HS-5 (cell line): ENCODE data around the gene PDE1C.
"Not testable (repeated sequence)": the region's sequence is repeated elsewhere in the genome, so short reads cannot be mapped to it uniquely, and the experiment has no call there.

Experiments used
- DNase-seq: peaks from one replicate; pipeline ENCODE4 v3.0.0-alpha.2; 2012; ENCODE audit warnings: low read depth

The PDE1C gene

DNA sequence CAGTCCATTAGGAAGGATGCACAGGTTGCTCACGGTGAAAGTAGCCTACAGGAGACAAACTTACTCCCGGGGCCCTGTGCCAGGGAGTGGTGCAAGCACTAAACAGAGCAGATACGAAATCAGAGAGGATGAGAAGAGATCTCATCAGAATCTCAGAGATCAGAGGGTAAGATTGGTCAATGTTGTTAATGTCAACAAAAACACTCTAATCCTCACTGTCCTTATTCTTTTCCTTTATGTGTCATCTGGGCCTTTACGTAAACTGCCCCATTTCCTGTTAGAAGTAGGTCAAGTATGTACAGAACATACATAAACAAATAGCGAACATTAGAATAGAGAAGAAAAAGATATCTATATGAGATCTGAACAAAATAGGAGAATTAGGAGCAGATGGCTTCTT lies 220.1 kb downstream of the PDE1C start:
- DNase-seq = no peak

DNA sequence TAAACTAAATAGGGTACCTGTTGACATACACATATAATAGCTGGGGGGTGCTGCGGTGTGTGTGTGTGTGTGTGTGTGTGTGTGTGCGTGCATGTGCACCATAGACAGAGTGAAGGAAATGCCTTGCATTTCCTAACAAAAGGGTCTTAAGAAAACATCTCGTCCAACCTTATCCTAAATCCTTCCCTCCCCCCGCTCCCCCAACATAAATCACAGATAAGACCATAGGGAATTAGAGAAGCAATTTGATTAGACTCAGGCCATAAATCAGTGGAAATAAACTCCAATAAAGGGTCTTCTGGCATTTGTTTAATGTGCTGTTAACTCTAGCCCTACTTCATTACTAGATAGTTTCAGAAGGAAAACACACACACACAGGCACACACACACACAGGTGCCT lies 234.7 kb downstream of the PDE1C start:
- no peak for DNase-seq

DNA sequence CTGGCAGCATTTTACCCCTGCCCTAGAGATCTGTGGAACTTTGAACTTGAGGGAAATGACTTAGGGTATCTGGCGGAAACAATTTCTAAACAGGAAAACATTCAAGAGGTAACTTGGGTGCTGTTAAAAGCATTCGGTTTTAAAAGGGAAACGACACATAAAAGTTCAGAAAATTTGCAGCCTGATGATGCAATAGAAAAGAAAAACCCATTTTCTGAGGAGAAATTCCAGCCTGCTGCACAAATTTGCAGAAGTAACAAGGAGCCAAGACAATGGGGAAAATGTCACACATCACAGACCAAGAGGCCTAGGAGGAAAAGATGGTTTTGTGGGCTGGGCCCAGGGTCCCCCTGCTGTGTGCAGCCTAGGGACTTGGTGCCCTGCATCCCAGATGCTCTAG lies 236.6 kb downstream of the PDE1C start:
- DNase-seq = not testable (repeated sequence)

DNA sequence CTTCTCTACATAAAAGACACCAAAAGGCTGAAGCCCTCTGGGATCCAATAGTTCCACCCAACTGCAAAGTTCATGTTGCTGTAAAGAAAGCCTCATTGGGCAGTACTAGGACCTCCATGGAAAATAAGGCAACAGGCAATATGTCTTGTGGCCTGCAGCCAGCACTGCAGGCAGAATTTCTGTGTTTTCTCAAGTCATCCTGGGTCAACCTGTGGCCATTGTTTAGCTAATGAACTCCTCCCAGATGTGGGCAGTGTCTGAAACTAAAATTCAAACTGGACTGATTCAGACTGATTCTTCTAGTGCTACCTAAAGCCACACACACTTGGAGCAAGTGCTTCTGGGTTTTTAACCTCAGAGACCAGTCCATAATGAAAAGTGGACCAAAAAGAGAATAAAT lies 241.7 kb downstream of the PDE1C start:
- DNase-seq = no peak

DNA sequence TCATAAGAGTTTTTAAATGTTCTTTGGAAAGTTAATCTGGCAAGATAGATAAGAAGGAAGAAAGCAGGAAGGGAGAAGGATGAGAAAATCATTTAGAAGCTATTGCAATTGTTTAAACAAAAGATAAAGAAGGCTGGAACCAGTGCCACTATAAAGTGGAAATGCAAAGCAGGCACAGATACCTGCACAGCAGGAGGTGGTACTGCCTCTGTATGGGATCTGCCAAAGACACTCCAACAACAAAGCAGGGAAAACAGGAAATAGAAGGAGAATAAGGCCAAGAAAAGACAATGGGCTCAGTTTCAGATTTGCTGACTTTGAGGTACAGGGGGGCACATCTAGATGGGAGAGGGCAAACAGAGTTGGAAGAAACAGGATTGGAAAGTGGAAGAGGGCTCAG lies 244.6 kb downstream of the PDE1C start:
- DNase-seq = no peak

DNA sequence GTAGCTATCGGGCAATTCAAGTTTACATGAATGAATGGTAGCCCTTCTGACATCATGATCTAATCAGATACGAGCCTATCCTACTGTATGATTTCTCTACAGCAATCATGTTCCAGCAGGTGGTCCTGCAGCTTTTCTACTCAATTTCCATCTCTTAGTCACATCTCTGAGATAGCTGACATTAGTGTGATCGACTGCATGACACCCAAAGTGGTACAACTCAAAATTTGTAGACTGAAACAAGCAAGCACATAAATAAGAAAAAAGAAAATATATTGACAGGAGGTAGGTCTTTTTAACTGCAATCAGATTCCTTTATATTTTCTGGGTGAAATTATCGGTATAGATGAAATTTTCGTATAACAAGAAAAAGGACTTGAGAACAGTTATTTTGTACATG lies 251.2 kb downstream of the PDE1C start:
- DNase-seq = no peak

DNA sequence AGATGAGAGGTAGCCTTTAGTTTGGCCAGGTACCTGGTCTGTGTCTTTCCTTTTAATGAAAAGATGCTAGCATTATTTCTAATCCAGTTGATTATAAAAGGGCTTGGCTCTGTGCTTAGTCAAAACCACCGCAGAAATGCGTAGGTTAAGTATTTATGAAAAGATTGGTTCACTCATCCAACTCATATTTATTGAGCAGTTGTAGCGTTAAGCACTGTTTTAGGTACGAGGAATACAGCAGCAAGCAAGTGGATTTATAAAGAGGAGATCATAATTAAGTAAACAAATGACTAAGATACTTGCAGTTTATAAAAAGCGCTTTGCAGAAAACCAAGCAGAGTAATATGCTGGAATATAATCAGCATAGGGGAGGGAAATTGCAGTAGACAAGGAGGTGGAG lies 253.4 kb downstream of the PDE1C start:
- no peak for DNase-seq

DNA sequence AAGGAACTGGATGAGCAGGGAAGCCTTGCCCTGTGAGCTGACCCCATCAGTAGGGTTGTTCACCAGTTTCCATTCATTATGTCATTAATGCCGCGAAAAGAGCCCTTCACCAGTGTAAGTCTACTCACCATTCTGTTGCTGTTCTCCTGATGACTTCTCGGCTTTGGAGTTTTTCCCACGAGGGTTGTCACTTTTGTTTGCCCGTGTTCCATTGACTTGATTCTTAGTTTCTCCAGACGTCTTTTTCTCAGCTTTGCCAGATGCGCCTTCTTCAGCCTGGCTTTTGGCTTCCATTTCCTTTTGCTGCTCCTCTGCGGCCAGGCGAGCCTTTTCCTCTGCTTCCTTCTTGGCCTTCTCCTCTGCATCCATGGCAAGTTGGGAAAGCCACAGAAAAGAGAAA lies 254.4 kb downstream of the PDE1C start:
- DNase-seq = no peak

DNA sequence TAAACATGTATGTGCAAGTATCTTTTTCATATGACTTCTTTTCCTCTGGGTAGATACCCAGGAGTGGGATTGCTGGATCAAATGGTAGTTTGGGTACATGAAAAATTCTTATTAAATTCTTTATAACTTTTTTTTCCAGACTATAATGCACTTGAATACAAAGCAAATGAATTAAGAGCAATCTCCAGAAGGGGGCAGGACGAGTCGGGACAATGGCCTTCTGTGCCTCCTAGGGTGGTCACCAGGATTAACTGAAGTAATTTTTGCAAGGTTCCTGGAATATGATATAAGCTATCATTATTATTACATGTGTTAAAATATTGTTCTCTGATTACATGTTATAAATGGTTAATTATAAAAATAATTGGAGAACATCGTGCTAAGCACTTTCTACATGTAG lies 256.0 kb downstream of the PDE1C start:
- DNase-seq = no peak

DNA sequence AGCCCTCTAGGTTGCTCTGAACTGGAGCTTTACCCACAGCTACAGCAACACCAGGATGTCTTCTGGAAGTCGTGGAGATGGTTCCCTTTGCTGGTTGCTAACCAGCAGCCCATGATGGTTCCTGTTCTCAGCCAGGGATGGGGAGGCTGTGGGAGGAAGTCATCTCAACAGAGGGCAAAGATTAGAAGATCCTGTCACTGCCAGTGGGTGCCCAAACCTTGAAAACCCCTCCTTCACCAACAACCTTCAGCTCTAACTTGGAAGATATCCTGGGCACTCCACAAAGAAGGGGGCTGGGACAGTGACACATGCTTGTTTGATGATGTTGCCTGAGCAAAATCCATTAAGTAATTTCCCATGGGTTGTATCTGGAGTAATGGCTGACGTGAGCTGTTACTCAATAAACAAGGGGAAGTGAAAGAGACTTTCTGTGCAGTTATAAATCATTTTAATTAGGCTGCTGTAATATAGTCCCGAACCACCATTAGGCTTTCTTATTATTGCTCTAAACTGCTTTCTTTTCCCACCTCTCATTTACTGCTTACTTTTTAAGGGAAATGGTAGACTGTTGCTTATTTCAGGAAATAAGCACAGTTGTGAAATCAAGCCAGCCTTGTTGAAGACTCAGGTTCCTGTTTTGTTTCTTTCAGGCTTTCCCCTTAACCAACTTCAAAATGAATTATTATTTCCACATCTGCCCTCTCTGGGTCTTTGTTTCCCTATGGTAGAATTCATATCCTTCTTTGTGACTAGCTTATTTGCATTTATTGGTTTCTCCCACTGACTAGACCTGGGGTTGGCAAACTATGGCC lies 258.4 kb downstream of the PDE1C start:
- peak; percentile 60 for DNase-seq

DNA sequence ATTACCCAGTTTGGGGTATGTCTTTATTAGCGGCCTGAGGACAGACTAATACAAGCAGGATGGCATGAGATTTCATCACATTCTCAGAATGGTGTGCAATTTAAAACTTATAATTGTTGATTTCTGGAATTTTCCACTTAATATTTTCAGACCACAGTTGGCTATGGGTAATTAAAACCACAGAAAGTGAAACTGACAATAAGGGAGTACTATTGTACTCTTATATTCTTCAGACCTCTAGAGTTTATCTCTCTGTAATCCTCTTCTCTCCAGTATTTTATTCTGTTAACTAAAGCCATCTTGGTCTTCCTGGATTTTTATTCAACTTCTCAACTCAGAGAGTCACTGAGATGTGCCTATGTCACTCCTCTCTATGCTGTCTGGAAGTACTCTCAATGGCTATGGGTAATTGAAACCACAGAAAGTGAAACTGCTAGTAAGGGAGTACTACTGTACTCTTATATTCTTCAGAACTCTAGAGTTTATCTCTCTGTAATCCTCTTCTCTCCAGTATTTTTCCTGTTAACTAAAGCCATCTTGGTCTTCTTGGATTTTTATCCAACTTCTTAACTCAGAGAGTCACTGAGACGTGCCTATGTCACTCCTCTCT lies 264.9 kb downstream of the PDE1C start:
- DNase-seq = no peak

DNA sequence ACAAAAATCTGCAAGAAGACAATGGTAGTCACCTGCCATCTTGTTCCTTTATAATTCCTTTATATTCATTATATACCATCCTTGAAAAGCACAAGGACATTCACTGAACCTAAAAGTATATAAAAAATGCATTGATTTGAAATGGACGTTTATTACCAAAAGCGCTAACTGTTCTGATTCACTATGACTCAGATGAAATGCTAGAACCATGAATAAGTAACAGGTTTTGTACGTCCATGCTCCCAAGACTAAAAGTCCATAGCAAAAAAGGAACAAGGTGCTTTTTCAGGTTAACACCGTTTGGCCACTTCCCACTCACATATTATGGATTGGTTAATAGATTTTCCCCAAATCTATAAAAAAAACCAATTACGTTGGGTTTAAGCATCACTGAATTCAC lies 273.8 kb downstream of the PDE1C start:
- no peak for DNase-seq

DNA sequence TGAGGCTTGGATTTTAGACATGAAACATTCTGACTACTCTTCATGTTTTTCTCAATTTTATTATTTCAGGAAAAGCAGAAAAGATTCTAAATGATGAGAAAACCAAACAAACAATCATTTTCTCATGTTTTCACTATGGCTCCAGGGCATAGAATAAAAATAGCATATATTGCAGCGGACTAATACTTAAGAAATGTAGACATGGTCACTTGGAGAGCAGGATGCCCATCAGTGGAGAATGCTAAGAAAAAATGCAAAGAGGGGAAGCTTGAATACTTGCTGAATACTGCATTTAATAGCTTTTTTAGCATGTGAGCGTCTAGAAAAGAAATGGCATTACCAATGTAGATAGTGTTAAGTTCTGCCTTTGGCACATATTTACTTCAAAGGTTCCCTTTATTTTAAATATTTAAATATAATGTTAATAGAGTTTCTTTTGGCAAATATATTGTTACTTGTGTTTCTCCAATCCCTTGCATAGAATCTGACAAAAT lies 275.3 kb downstream of the PDE1C start:
- DNase-seq = no peak

DNA sequence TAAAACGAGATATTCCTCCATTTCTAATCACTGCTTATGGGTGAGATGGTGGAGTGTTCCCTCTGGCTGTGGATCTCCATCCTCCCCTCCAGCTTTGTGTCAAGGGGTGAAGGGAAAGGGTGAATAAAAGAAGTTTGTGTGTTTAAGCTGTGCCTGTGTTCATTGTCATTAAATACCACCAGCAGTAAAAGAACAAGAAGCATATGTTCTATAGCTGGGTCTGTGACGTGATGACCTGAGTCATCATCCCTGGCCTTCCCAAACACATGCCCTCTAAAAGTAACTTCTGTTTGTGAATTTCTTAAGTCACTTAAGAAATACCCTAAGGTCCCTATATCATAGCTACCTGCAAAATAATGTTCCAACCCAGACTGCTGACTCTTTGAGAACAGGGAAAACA lies 278.3 kb downstream of the PDE1C start:
- no peak for DNase-seq

DNA sequence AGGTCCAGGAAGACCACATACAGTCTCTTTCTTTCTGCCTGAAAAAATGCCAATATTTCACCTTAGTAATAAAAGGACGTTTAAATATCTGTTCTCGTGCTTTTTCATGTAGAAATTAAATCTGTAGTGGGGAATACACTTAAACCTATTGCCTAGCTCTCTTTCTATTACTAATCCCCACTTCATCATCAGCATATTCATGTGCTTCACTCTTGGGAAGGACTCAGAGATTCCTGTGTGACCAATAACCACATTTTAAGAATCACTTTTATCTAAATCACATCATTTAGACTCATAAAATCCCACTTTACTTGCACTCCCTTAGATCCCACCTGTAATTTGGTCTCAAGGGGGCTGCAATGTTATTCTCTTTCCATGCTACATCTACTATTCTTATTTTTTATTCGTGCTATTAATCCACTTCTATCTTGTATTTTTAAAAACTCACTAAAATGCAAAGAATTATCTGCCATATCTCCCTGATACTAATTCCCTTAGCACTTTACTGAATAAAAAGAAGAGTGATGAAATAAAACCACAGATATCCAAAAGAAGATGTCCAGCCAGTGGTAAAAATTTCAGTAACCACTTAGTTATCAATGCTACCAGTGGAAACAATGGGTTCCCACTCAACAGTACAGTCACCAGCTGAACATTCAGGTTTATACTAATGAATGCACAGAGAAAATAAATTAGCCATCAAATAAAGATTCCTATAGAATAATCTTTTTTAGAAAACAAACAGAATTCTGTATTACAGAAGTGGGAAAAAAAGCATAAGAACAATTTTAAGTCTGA lies 281.1 kb downstream of the PDE1C start:
- DNase-seq = no peak

DNA sequence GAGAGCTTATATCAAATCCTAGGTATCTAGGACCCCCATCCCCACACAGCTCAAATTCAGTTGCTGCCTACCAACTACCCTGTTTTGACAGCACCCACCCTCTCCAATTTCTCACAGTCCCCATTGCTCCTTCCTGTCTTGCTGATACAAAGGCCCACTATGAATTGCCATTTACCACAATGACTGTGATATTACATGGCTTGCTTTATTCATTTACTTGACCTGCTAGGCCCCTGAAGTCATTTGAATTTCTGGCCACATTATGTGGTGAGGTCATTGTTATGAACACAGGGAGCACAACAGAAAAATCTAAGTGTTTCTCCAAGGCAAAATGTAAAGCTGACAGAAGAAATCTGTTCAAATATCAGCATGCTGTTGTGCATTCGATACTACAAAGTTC lies 281.8 kb downstream of the PDE1C start:
- DNase-seq = no peak

DNA sequence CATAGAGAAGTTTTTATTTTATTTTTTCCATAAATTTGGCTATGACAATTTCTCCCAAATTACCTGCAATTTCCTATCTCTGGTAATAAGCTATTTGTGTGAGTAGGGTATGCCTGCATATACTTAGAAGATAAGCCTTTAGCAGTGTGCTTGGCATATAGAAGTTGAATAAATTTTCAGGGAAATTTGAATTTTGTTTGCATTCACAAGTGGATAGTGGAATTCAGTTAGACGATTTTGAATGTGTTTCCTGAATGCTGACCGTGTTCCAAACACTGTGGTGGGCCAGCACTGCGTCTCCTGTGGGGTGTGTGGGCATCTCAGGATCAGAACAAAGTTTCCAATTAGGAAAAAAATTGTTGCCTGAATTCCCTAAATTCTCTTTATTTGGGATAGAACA lies 283.9 kb downstream of the PDE1C start:
- DNase-seq = no peak

DNA sequence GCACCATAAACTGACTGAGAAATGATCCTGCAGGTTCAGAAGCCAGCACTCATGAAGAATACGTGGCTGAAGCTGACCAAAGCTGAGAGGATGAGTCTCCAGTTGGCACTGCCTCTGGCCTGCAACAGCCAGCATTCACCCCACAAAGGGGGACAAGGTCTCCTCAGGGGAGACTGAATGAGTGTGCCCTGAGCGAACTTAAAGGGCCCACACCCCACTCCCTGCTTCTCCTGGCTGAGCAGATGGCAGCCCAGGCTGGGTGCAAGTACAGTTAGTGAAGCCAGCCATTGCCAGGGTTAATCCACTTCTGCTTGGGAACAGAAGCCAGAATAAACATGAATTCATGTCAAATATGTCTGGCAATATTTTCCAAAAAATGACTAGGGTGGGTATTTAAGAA lies 285.1 kb downstream of the PDE1C start:
- no peak for DNase-seq

DNA sequence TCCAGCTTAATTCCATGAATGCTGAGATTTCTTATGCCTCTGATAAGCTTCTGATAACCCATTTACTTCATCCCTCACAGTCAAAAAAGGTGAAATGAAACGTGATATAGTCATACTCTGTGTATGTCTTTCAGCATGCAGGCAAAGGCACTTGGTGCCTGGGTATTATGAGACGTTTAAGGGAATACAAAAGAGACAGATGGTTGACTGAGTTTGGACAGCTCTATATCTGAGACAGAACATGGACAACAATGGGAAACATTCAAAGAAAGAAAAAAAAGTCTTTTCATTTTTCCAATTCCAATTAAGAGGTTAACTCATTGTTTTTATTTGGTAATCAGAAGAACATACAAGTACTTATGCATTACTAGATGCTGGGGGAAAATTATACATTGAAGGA lies 287.0 kb downstream of the PDE1C start:
- DNase-seq = no peak

DNA sequence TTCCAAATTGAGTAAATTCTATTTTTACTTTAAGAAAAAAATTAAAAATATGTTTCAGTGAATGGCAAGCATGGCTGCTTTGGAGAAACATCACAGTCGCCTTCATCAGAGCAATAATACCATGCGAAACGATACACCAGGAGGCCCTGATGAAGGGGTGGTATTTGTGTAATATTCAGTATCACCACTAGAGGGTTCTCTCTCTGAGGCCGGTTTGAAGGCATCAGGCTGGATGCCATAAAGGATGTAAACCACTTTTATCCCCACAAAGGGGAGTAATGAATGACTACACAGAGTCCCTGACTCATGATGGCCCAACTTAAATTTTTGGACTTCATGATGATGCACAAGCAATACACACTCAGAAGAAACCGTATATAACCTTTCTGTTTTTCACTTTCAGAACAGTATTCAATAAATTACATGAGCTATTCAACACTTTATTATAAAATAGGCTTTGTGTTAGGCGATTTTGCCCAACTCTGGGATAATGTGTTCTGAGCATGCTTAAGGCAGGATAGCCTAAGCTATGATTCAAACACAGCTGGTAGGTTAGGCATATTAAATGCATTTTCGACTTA lies 287.7 kb downstream of the PDE1C start:
- peak; percentile 66 for DNase-seq

DNA sequence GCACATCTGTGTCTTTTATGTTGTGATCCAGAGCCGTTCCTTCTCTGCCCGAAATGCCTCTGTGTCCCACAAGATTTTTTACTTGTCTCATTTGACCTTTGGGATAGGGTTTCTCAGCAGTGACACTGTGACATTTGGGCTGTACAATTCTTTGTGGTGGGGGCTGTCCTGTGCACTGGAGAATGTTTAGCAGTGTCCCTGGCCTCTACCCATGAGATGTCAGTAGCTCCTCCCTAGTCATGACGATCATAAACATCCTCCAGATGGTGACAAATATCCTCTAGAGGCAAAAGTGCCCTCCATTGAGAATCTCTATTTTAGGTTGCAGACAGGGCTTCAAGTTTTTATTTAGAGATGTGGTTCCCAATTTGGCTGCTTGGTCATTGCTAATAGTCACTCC lies 291.9 kb downstream of the PDE1C start:
- no peak for DNase-seq

DNA sequence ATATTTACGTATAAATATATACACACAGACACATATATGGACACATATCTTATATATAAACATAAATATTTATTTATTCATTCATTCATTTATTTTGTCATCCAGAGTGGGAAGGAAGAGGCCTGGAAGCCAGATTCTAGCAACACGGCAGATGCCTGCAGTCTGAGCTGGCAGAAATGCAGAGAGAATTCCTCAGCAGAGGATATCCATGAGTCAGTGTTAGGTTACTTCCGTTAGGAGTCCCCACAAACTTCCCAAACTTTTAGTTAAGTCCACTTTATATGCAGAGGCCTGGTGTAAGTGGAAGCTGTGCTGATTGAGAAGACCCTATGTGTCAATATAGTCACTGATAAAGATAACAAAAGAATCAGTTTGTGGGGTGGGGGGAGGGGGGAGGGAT lies 293.6 kb downstream of the PDE1C start:
- peak; percentile 82 for DNase-seq

DNA sequence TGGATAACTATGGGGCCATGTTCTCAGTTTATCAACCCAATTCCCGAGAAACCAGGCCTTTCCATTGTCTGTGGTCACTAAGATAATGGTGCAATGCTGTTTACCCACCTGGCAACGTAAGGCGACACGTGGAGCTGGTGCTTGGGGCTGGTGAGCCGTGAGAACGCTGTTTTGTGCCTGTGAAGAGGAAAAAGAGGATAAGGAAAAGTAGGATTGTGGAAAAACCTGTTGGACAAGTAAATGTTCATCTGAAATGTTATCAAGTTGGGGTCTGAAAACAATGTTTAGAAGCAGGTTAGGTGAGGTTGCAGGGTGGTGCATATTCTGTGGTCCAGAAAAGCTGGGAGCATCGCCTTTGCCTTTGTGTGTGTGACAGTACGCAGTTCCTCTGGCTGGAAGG lies 294.7 kb downstream of the PDE1C start:
- no peak for DNase-seq
